ENCODE data around the gene TMEM154.
A peak's percentile ranks its signal among the peaks of the same experiment; 100 is the strongest.

TMEM154 gene

DNA sequence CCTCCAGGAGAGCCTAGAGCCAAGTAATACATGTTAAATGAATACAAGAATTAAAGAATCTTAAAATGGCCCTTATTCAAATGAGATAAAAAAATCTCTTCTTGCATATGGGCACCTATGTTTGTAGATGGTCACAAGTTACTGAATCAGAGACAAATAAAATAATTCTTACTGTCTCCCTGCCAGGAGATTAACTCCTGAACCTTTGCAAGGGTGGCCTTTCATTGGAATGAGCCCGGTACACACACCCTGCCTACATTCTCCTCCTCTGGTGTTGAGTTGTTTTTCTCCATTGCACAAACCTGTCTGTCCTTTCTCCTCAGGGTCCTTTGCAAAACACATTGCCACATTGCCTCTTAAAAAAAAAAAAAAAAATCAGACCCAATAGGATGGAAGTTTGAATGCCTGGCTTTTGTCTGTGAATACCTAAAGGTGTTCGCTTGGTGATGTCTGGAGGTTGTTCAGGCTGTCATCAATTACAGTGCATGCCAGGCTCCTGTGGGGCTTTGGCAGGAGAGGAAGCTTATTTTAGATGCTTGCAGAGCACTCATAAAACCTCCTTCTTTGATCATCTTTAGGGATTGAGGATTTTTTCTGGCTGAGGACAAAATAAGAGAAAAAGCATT lies 8.3 kb upstream of the TMEM154 start:
- TF ChIP-seq, protein P1, sequence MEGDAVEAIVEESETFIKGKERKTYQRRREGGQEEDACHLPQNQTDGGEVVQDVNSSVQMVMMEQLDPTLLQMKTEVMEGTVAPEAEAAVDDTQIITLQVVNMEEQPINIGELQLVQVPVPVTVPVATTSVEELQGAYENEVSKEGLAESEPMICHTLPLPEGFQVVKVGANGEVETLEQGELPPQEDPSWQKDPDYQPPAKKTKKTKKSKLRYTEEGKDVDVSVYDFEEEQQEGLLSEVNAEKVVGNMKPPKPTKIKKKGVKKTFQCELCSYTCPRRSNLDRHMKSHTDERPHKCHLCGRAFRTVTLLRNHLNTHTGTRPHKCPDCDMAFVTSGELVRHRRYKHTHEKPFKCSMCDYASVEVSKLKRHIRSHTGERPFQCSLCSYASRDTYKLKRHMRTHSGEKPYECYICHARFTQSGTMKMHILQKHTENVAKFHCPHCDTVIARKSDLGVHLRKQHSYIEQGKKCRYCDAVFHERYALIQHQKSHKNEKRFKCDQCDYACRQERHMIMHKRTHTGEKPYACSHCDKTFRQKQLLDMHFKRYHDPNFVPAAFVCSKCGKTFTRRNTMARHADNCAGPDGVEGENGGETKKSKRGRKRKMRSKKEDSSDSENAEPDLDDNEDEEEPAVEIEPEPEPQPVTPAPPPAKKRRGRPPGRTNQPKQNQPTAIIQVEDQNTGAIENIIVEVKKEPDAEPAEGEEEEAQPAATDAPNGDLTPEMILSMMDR (IDR thresholded peaks at IDR 0.05; ENCODE audit: low read length, missing control alignments) = no peak
- DNase-seq (ENCODE audit: low read depth) = no peak
- H3K4me3 ChIP-seq (replicated peaks; ENCODE audit: low read depth, low read length) = no peak overlapping the region

DNA sequence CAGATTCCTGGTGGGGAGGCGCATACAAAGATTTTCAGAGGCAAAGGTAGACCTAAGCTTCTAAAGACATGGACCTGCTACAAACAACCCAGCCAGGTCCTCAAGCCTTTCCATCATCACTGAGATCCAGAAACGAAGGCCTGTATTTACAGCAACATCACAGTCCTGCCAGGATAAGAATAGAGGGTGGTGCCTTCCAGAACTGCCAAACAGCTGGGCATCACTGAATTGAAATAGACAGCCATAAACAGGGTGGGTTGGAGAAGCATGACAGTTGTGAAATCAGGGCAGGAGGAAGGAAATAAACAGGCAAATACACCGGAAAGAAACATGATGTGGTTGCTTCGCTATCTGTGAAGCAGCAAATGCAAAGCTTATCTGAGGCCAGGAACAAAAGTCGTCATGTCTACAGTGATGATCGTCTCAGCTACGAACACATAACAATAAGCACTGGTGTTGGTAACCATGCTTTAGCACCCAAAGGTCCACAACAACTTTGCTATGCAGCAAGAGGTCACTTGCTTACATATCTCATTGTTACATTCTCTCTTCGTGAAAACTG lies 6.7 kb upstream of the TMEM154 start:
- no peak overlapping the region for H3K4me3 ChIP-seq (replicated peaks; ENCODE audit: low read depth, low read length)
- TF ChIP-seq, protein P1 (IDR thresholded peaks at IDR 0.05; ENCODE audit: low read length, missing control alignments) = no peak
- DNase-seq (ENCODE audit: low read depth) = no peak

DNA sequence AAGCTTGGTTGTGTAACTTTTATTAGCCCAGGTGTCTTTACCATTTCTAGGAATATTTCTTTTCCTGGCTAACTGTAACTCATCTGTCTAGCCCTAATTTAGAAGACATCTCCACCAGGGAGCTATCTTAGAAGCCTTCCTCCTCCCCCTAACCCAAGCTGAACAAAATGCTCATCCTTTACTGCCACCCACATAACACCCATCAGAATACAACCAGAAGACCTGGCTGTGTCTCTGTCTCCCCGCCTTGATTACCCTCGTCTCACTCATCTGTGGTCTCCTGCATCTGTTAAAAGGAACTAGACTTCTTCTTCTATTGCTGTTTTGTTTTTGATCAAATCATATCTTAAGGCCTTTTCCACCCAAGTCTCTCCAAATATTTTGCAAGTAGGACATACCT lies 4.8 kb upstream of the TMEM154 start:
- DNase-seq (ENCODE audit: low read depth) = no peak
- TF ChIP-seq, protein P1 (IDR thresholded peaks at IDR 0.05; ENCODE audit: low read length, missing control alignments) = no peak
- H3K4me3 ChIP-seq (replicated peaks; ENCODE audit: low read depth, low read length) = no peak overlapping the region

DNA sequence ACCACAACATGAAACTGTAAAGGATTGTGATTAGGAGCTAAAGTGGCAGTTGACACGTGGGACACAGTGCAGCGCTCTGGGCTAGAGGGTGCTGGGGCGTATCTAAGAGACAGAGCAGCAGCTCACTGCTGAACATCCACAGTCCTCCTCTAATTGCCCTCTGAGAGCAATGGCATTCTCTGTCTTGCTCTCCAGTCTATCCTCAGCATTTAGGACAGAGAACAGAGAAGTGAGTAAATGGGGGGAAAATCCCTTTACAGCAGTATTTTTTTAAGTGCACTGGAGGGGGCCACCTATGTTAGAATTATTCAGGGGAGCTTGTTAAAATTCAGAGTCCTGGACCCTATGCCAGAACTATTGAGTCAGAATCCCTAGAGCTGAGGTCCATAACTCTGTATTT lies 4.2 kb upstream of the TMEM154 start:
- no peak for DNase-seq (ENCODE audit: low read depth)
- TF ChIP-seq, protein P1 (IDR thresholded peaks at IDR 0.05; ENCODE audit: low read length, missing control alignments) = no peak

DNA sequence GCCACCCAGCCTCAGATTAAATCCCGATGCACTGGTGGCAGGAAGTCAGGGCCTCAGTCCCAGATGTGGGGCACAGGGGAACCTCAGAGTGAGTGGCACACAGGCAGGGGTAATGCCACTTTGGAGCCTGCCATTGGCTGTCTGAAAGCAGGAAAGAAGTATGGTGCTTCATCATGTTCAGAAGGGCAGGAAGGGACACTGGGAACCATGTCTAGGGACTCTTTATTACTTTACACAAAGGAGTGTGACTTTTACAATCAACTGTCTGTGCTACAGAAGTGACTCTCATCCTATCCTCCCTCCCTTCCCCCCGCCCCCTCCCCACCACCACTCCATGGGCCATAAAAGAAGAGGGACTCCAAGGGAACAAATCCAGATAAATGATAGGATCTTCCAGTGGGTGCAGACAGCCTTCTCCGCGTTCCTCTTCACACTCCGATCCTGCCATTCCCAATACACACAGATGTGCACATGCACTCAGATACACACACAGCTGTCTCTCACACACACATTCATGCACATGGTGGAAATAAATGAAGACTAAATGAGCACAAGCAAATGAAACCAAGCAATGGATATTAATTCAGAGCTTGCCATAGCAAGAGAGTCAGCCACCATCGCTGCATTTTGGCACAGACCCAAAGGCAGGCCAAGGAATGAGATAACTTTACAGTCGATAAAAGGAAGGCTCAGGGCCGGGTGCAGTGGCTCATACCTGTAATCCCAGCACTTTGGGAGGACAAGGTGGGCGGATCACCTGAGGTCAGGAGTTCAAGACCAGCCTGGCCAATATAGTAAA lies 2.5 kb upstream of the TMEM154 start:
- H3K4me3 ChIP-seq (replicated peaks; ENCODE audit: low read depth, low read length) = no peak overlapping the region
- TF ChIP-seq, protein P1 (IDR thresholded peaks at IDR 0.05; ENCODE audit: low read length, missing control alignments) = no peak
- DNase-seq (ENCODE audit: low read depth) = no peak

More for the DNA sequence above, 4.2 kb upstream of the TMEM154 start:
- H3K4me3 ChIP-seq (replicated peaks; ENCODE audit: low read depth, low read length) = no peak overlapping the region

DNA sequence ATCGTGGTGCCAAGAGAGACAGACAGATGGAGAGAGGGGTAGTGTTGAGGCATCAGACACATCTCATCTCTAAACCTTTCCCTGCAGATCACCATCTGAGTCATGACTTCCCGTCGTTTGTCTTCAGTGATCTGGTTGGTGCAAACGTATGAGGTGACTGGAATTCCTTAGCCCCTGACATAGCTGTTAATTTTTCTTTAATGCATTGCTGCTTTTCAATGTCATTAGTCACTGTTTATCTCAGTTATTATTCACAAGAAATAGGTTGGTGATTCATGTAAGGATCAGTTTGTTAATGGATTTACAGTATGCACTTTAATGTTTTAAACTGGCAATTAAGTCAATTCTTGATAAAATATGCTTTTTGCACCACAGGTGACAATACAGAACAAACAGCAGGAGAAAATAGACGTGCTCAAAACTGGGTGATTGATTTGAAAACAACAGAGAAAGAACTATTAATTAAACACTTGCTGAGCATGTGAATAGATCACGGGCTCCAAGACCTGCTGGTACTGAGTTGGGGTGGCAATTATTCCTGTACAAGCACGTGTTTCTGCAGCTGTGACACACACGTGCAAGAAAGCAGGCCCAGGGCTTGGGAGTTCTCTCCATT lies 1.3 kb upstream of the TMEM154 start:
- no peak overlapping the region for H3K4me3 ChIP-seq (replicated peaks; ENCODE audit: low read depth, low read length)
- TF ChIP-seq, protein P1 (IDR thresholded peaks at IDR 0.05; ENCODE audit: low read length, missing control alignments) = no peak
- DNase-seq (ENCODE audit: low read depth) = peak; percentile 64

Data from fibroblast of pulmonary artery (primary cell).